ENCODE data around the gene DEPDC1. TPM values are rescaled to one million over a fixed set of nuclear protein-coding genes. Genes with fewer than 3 reads are reported as not detected.

DEPDC1 gene
- polyA plus RNA-seq (2012; ENCODE audit: insufficient read length, low read depth), result 15.5 TPM

- TF ChIP-seq SIN3A (IDR thresholded peaks at IDR 0.05; ENCODE audit: borderline replicate concordance, insufficient read depth, low read length) (peak; percentile 67; the same call in 1 of the 2 replicates), TAF1 (IDR thresholded peaks at IDR 0.05; ENCODE audit: borderline replicate concordance, insufficient read depth, low read length) (0 out of 2 replicates have a peak, but pooled peaks have one; percentile 19), POLR2AphosphoS5 (IDR thresholded peaks at IDR 0.05; ENCODE audit: low read depth, low read length) (peak; percentile 86), FOXP2 (optimal IDR thresholded peaks at IDR 0.05; ENCODE audit: borderline replicate concordance, extremely low read depth, extremely low read length, insufficient read depth) (peak; percentile 84), REST (IDR thresholded peaks at IDR 0.05; ENCODE audit: insufficient read depth in 1 of 2, low read depth in 2 of 2, low read length in 2 of 2) (no peak)
These were observed at the start of gene DEPDC1 for GRCh38 chr1:68496680-68497357. TSS of gene DEPDC1 (minus strand) at chr1:68497082. CDS start at chr1:68496999, 83 bp downstream.

- TF ChIP-seq POLR2AphosphoS5 (IDR thresholded peaks at IDR 0.05; ENCODE audit: low read depth, low read length) (no peak), TAF1 (IDR thresholded peaks at IDR 0.05; ENCODE audit: borderline replicate concordance, insufficient read depth, low read length) (no peak)
These were observed 47.8 kb upstream of the DEPDC1 start for GRCh38 chr1:68544651-68545050.

GRCh38 chr1:68542586-68542985 is 45.7 kb upstream of the DEPDC1 start:
- TF ChIP-seq TAF1 (IDR thresholded peaks at IDR 0.05; ENCODE audit: borderline replicate concordance, insufficient read depth, low read length) (no peak), SIN3A (IDR thresholded peaks at IDR 0.05; ENCODE audit: borderline replicate concordance, insufficient read depth, low read length) (no peak), POLR2AphosphoS5 (IDR thresholded peaks at IDR 0.05; ENCODE audit: low read depth, low read length) (no peak), FOXP2 (optimal IDR thresholded peaks at IDR 0.05; ENCODE audit: borderline replicate concordance, extremely low read depth, extremely low read length, insufficient read depth) (no peak), REST (IDR thresholded peaks at IDR 0.05; ENCODE audit: insufficient read depth in 1 of 2, low read depth in 2 of 2, low read length in 2 of 2) (no peak)

- TF ChIP-seq POLR2AphosphoS5 (IDR thresholded peaks at IDR 0.05; ENCODE audit: low read depth, low read length) (no peak), FOXP2 (optimal IDR thresholded peaks at IDR 0.05; ENCODE audit: borderline replicate concordance, extremely low read depth, extremely low read length, insufficient read depth) (no peak), SIN3A (IDR thresholded peaks at IDR 0.05; ENCODE audit: borderline replicate concordance, insufficient read depth, low read length) (no peak), TAF1 (IDR thresholded peaks at IDR 0.05; ENCODE audit: borderline replicate concordance, insufficient read depth, low read length) (no peak), REST (IDR thresholded peaks at IDR 0.05; ENCODE audit: insufficient read depth in 1 of 2, low read depth in 2 of 2, low read length in 2 of 2) (no peak)
These were observed 42.1 kb upstream of the DEPDC1 start for GRCh38 chr1:68538941-68539340.

- no peak for TF ChIP-seq SIN3A (IDR thresholded peaks at IDR 0.05; ENCODE audit: borderline replicate concordance, insufficient read depth, low read length)
- no peak for TF ChIP-seq REST (IDR thresholded peaks at IDR 0.05; ENCODE audit: insufficient read depth in 1 of 2, low read depth in 2 of 2, low read length in 2 of 2)
- no peak for TF ChIP-seq POLR2AphosphoS5 (IDR thresholded peaks at IDR 0.05; ENCODE audit: low read depth, low read length)
- TF ChIP-seq TAF1 (IDR thresholded peaks at IDR 0.05; ENCODE audit: borderline replicate concordance, insufficient read depth, low read length), result no peak
- TF ChIP-seq FOXP2 (optimal IDR thresholded peaks at IDR 0.05; ENCODE audit: borderline replicate concordance, extremely low read depth, extremely low read length, insufficient read depth), result no peak
These were observed 31.4 kb upstream of the DEPDC1 start for GRCh38 chr1:68528243-68528642.

All from PFSK-1 (cell line).